MM.1S (cell line): ENCODE results near the gene NT5DC2.

Experiments
- DNase-seq: peaks from one replicate; pipeline ENCODE4 v3.0.0-alpha.2; 2015
- H2AFZ ChIP-seq: fragments of 300-600 bp; sonication (generic); 2 replicates; pipeline ENCODE4 v1.6.0; 2016; ENCODE audit warnings: antibody characterized with exemption, low read length
- H3F3A ChIP-seq: fragments of 300-600 bp; sonication (generic); 2 replicates; pipeline ENCODE4 v1.6.1; 2016; ENCODE audit warnings: mild to moderate bottlenecking, antibody characterized with exemption, low read length, moderate library complexity, mixed read lengths; ENCODE audit not compliant: insufficient read depth
- H3K27ac ChIP-seq: fragments of 300-600 bp; sonication (generic); 2 replicates; pipeline ENCODE4 v1.5.1; 2016; ENCODE audit warnings: mild to moderate bottlenecking, low read length
- H3K27me3 ChIP-seq: fragments of 300-600 bp; sonication (generic); replicated peaks from 2 replicates; pipeline ENCODE4 v1.6.0; 2016; ENCODE audit warnings: low read length; ENCODE audit not compliant: insufficient read depth
- H3K36me3 ChIP-seq: fragments of 300-600 bp; sonication (generic); replicated peaks from 2 replicates; pipeline ENCODE4 v1.6.1; 2016; ENCODE audit warnings: mild to moderate bottlenecking, low read length, mixed read lengths; ENCODE audit not compliant: insufficient read depth
- H3K4me1 ChIP-seq: fragments of 300-600 bp; sonication (generic); 2 replicates; pipeline ENCODE4 v1.6.1; 2016; ENCODE audit warnings: low read length, mixed read lengths
- H3K4me2 ChIP-seq: fragments of 300-600 bp; sonication (generic); 2 replicates; pipeline ENCODE4 v1.6.0; 2016; ENCODE audit warnings: low read depth, low read length
- H3K4me3 ChIP-seq: fragments of 300-600 bp; sonication (generic); 2 replicates; pipeline ENCODE4 v1.5.1; 2016; ENCODE audit warnings: low read length, mixed read lengths
- H3K79me2 ChIP-seq: fragments of 300-600 bp; sonication (generic); 2 replicates; pipeline ENCODE4 v1.6.1; 2016; ENCODE audit warnings: mixed run types, low read length, mixed read lengths
- H3K9ac ChIP-seq: fragments of 300-600 bp; sonication (generic); 2 replicates; pipeline ENCODE4 v1.6.1; 2016; ENCODE audit warnings: low read length, mixed read lengths
- H3K9me2 ChIP-seq: fragments of 300-600 bp; sonication (generic); replicated peaks from 2 replicates; pipeline ENCODE4 v1.6.1; 2016; ENCODE audit warnings: mild to moderate bottlenecking, low read length, mixed read lengths; ENCODE audit not compliant: insufficient read depth
- H3K9me3 ChIP-seq: fragments of 300-600 bp; sonication (generic); replicated peaks from 2 replicates; pipeline ENCODE4 v1.6.1; 2016; ENCODE audit warnings: mild to moderate bottlenecking, low read length, mixed read lengths; ENCODE audit not compliant: insufficient read depth
- H4K20me1 ChIP-seq: fragments of 300-600 bp; sonication (generic); 2 replicates; pipeline ENCODE4 v1.6.1; 2016; ENCODE audit warnings: mild to moderate bottlenecking, low read length, moderate library complexity, mixed read lengths; ENCODE audit not compliant: insufficient read depth
- EZH2 ChIP-seq: fragments of 300-600 bp; sonication (generic); optimal IDR thresholded peaks from 2 replicates; pipeline ENCODE3; 2017; ENCODE audit warnings: low read depth, mild to moderate bottlenecking, antibody characterized with exemption, low read length, mixed read lengths
- EZH2phosphoT487 ChIP-seq: fragments of 300-600 bp; sonication (generic); IDR thresholded peaks from 2 replicates; pipeline ENCODE4 v1.6.1; 2018; ENCODE audit warnings: antibody characterized with exemption, low read length
- TF ChIP-seq, protein P1 (sequence below): fragments of 300-600 bp; sonication (generic); IDR thresholded peaks from 2 replicates; pipeline ENCODE4 v1.5.1; 2016; ENCODE audit warnings: antibody characterized with exemption, low read length, mixed read lengths

NT5DC2 gene

DNA sequence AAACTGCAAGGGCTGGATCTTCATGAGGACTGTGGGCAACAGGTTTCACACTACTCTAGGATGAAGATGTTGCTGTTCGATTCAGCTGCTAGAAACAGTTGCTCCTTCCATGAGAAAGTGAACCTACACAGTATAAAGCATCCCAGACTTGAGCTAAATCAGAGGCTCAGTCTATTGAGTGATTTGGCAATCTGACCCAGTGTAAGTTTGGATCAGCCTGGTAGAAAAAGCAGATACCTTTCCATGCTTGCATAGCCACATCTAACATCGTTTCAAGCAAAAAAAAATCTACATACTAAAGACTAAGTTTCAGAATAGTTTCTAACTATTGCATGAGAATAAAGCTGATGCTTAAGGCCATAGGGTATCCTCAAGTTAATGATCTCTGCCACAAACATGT, 7.4 kb upstream of the NT5DC2 start:
- H3K27ac ChIP-seq = no peak overlapping the region
- H3K4me3 ChIP-seq = no peak overlapping the region
- H3K36me3 ChIP-seq = peaks cover 14% of the 10 kb centered on the region; the same call in 1 of the 2 replicates
- H3K9me3 ChIP-seq = no peaks in the 10 kb centered on the region
- H2AFZ ChIP-seq = no peak overlapping the region
- H3K79me2 ChIP-seq = peaks cover 77% of the 10 kb centered on the region
- no peaks in the 10 kb centered on the region; the same call in 1 of the 2 replicates for H4K20me1 ChIP-seq
- H3F3A ChIP-seq = peaks cover 16% of the 10 kb centered on the region
- H3K9me2 ChIP-seq = no peaks in the 10 kb centered on the region
- no peaks in the 10 kb centered on the region for H3K27me3 ChIP-seq
- H3K4me1 ChIP-seq = peaks cover 12% of the 10 kb centered on the region
- DNase-seq = no peak
- H3K4me2 ChIP-seq = no peak overlapping the region
- no peak overlapping the region for H3K9ac ChIP-seq
- TF ChIP-seq EZH2phosphoT487 = no peak
- TF ChIP-seq EZH2 = no peak
- TF ChIP-seq, protein P1, sequence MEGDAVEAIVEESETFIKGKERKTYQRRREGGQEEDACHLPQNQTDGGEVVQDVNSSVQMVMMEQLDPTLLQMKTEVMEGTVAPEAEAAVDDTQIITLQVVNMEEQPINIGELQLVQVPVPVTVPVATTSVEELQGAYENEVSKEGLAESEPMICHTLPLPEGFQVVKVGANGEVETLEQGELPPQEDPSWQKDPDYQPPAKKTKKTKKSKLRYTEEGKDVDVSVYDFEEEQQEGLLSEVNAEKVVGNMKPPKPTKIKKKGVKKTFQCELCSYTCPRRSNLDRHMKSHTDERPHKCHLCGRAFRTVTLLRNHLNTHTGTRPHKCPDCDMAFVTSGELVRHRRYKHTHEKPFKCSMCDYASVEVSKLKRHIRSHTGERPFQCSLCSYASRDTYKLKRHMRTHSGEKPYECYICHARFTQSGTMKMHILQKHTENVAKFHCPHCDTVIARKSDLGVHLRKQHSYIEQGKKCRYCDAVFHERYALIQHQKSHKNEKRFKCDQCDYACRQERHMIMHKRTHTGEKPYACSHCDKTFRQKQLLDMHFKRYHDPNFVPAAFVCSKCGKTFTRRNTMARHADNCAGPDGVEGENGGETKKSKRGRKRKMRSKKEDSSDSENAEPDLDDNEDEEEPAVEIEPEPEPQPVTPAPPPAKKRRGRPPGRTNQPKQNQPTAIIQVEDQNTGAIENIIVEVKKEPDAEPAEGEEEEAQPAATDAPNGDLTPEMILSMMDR = no peak

DNA sequence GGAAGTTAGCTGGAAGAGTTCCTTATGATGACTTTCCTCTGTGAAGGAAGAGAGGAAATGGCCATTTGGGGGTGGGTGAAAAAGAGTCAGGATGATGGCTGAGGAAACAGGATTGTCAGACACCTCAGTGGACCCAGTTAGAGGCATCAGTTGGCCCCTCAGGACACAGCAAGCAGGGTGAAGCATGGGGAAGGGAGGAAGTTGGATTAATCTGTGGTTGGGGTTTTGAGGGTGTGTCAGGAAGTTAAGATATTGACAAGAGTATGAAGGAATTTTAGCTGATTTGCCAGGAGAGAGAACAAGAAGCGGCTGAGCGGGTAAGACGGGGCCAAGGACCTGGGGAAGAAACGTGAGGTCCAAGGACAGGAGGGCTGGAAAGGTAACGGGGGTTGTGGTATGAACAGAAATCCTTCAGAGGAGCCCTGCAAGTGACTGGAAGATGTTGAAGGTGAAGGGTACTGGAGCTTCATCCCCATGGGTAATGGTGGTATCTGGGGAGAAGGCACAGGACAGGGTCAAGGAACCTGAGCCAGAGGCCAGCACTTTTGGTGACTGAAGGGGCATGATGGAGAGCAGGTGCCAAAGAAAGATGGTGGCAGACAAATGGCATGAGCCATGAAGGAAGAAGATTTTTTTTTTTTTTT, 5.5 kb upstream of the NT5DC2 start:
- H4K20me1 ChIP-seq = no peaks in the 10 kb centered on the region; the same call in 1 of the 2 replicates
- H3K9me2 ChIP-seq = no peaks in the 10 kb centered on the region
- peaks cover 67% of the 10 kb centered on the region for H3K79me2 ChIP-seq
- TF ChIP-seq EZH2phosphoT487 = no peak
- TF ChIP-seq, protein P1 = no peak
- no peak for TF ChIP-seq EZH2
- H3K4me2 ChIP-seq = peak overlapping the region; percentile 16; the same call in 1 of the 2 replicates
- no peak overlapping the region for H3K4me3 ChIP-seq
- peaks cover 25% of the 10 kb centered on the region for H3F3A ChIP-seq
- H3K4me1 ChIP-seq = peaks cover 18% of the 10 kb centered on the region
- no peak overlapping the region for H2AFZ ChIP-seq
- no peak overlapping the region for H3K27ac ChIP-seq
- no peaks in the 10 kb centered on the region for H3K27me3 ChIP-seq
- H3K9ac ChIP-seq = no peak overlapping the region
- no peak for DNase-seq
- H3K9me3 ChIP-seq = no peaks in the 10 kb centered on the region
- peaks cover 7% of the 10 kb centered on the region; the same call in 1 of the 2 replicates for H3K36me3 ChIP-seq

DNA sequence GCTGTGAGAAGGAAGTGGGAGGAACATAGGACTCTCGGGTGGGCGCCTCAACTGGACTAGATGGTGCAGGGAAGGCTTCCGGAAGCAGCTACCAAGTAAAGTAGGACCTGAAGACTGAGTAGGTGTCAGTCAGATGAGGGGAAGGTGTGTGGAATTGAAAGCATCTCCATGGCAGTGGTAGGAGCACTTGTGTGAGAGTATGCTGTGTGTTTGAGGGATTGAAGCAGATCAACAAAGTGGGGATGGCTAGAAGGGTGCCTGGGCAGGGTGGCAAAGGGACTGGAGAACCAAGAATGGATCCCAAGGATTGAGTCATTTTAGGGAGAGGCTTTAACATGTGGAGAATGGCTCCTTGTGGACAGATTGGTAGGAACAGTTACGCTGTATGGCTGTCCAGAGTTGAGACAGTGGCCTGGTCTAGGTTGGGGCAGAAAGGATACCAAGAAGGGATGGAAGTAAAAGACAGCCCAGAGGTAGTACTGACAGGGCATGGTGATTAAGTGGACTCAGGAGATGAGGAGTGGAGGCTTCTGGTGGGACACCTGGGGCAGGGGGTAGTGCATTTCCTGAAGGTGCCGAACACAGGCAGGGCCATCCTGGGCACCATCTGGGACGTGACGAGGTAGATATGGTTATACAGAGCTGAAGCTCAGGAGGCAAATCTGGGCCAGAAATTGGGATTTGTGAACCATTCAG, 4.2 kb upstream of the NT5DC2 start:
- no peak for DNase-seq
- Histone ChIP-seq H3K79me2 (peaks cover 60% of the 10 kb centered on the region), H4K20me1 (no peaks in the 10 kb centered on the region; the same call in 1 of the 2 replicates), H3K9me3 (no peaks in the 10 kb centered on the region), H3F3A (peaks cover 25% of the 10 kb centered on the region), H3K27me3 (no peaks in the 10 kb centered on the region), H3K27ac (no peak overlapping the region), H3K4me1 (peaks cover 18% of the 10 kb centered on the region), H3K4me2 (peak overlapping the region; percentile 87), H3K4me3 (peak overlapping the region; percentile 96), H3K9me2 (no peaks in the 10 kb centered on the region), H2AFZ (no peak overlapping the region), H3K9ac (peak overlapping the region; percentile 94; the same call in 1 of the 2 replicates), H3K36me3 (peaks cover 7% of the 10 kb centered on the region; the same call in 1 of the 2 replicates)
- no peak for TF ChIP-seq EZH2phosphoT487
- TF ChIP-seq, protein P1 = no peak
- no peak for TF ChIP-seq EZH2
